Esophagus squamous epithelium (tissue), 5 donors: ENCODE data around the gene SOAT2. TPM values are rescaled to one million over a fixed set of nuclear protein-coding genes. Genes with fewer than 3 reads are reported as not detected.

Experiments
- DNase-seq: peaks from one replicate; lab custom pipeline; 2025; lab: John Stamatoyannopoulos, UW
- H3K27ac ChIP-seq, 4 donors: fragments of 200-600 bp; sonication (generic); one replicate each; pipeline ENCODE4 v1.5.1; 2016 to 2019; ENCODE audit warnings: mild to moderate bottlenecking in 1 of 4
- H3K27me3 ChIP-seq, 4 donors: fragments of 200-600 bp; sonication (generic); 1 replicate in 3 of 4; 2 replicates in 1 of 4; pipeline versions ENCODE4 v1.5.1 to v1.6.0; 2017 to 2021; ENCODE audit warnings: antibody characterized with exemption in 1 of 4
- H3K36me3 ChIP-seq, 3 donors: fragments of 200-600 bp; sonication (generic); one replicate each; pipeline ENCODE4 v1.5.1; 2016 to 2019
- H3K4me1 ChIP-seq, 3 donors: fragments of 200-600 bp; sonication (generic); one replicate each; pipeline ENCODE4 v1.5.1; 2017 to 2019
- H3K4me3 ChIP-seq, 4 donors: fragments of 200-600 bp; sonication (generic); 1 replicate in 3 of 4; 2 replicates in 1 of 4; pipeline ENCODE4 v1.5.1; 2016 to 2019; ENCODE audit warnings: mild to moderate bottlenecking in 2 of 4, moderate library complexity in 1 of 4
- H3K9me3 ChIP-seq, 3 donors: fragments of 200-600 bp; sonication (generic); one replicate each; pipeline ENCODE4 v1.5.1; 2016 to 2019
- CTCF ChIP-seq, 6 experiments: fragments of 450-650 bp in 4 of 6; fragments of 200-600 bp in 2 of 6; sonication (generic) in 2 of 6; IDR thresholded peaks; one replicate each; pipeline ENCODE4 v1.5.1; 2016 to 2019; ENCODE audit warnings: antibody characterized with exemption in 6 of 6, mild to moderate bottlenecking in 4 of 6, moderate library complexity in 4 of 6
- POLR2A ChIP-seq, 4 donors: fragments of 450-650 bp; IDR thresholded peaks; one replicate each; pipeline ENCODE4 v1.6.1; 2017; ENCODE audit warnings: antibody characterized with exemption in 4 of 4, mild to moderate bottlenecking in 4 of 4, moderate library complexity in 3 of 4
- WGBS, 2 donors: methylation state at CpG; one replicate each; pipeline ENCODE4 v1.1.5; 2018; 5-methylcytosine and 5-hydroxymethylcytosine counted together
- intact Hi-C: fragments of 100-400 bp; cut with DNase I; formaldehyde crosslinking; loops from one replicate; pipeline ENCODE4 v1.15.0; 2022
- total RNA-seq, 4 donors: library from RNA; depleted of rRNA; stranded (reverse); fragments of >200 nt; gene quantifications; one replicate each; pipeline ENCODE4 v1.1.0, GENCODE V29; 2016
- donor health status: DM: yes; HTN: yes; CAD: no.

SOAT2 gene
- total RNA-seq, 4 donors from 2014 or later: not detected

GRCh38 chr12:53131844-53132243, 28.6 kb downstream of the SOAT2 start:
- TF ChIP-seq POLR2A (IDR thresholded peaks at IDR 0.05) (no peak), CTCF (IDR thresholded peaks at IDR 0.05) (no peak)
- Histone ChIP-seq H3K4me3 (no peak overlapping the region), H3K27me3 (no peaks in the 10 kb centered on the region), H3K36me3 (no peaks in the 10 kb centered on the region), H3K9me3 (peaks cover 0 to 1% (median 0%) of the 10 kb centered on the region in 3 donors), H3K27ac (no peak overlapping the region), H3K4me1 (no peaks in the 10 kb centered on the region)
- intact Hi-C loops: no loop called here
- DNase-seq: no peak
- 76 to 78% methylated on average over 2 of the region's 2 CpGs for WGBS, 2 donors

- TF ChIP-seq CTCF (IDR thresholded peaks at IDR 0.05): no peak
- TF ChIP-seq POLR2A (IDR thresholded peaks at IDR 0.05): no peak
- Histone ChIP-seq H3K36me3 (no peaks in the 10 kb centered on the region), H3K9me3 (peaks cover 0 to 6% (median 0%) of the 10 kb centered on the region in 3 donors), H3K4me3 (no peak overlapping the region), H3K4me1 (no peaks in the 10 kb centered on the region), H3K27me3 (no peaks in the 10 kb centered on the region), H3K27ac (no peak overlapping the region)
- intact Hi-C loops: no loop called here
- no peak for DNase-seq
- 81 to 85% methylated on average over 3 of the region's 3 CpGs for WGBS, 2 donors
Observed at GRCh38 chr12:53133722-53134121, 30.4 kb downstream of the SOAT2 start.

GRCh38 chr12:53143355-53143754, 40.1 kb downstream of the SOAT2 start:
- H3K4me3 ChIP-seq: no peak overlapping the region
- H3K4me1 ChIP-seq: no peaks in the 10 kb centered on the region
- no peak overlapping the region for H3K27ac ChIP-seq
- 81 to 82% methylated on average over 4 of the region's 4 CpGs for WGBS, 2 donors
- no peaks in the 10 kb centered on the region for H3K36me3 ChIP-seq
- no peaks in the 10 kb centered on the region for H3K9me3 ChIP-seq
- no peak for DNase-seq
- no peaks in the 10 kb centered on the region for H3K27me3 ChIP-seq
- intact Hi-C loops: no loop called here
- TF ChIP-seq POLR2A (IDR thresholded peaks at IDR 0.05): no peak
- TF ChIP-seq CTCF (IDR thresholded peaks at IDR 0.05): no peak

- no peaks in the 10 kb centered on the region for H3K36me3 ChIP-seq
- TF ChIP-seq CTCF (IDR thresholded peaks at IDR 0.05) (no peak), POLR2A (IDR thresholded peaks at IDR 0.05) (no peak)
- H3K27me3 ChIP-seq: no peaks in the 10 kb centered on the region
- WGBS, 2 donors: 82 to 86% methylated on average over 2 to 3 of the region's 5 CpGs
- DNase-seq: no peak
- H3K27ac ChIP-seq: no peak overlapping the region
- H3K4me1 ChIP-seq: no peaks in the 10 kb centered on the region
- intact Hi-C loops: no loop called here
- no peak overlapping the region for H3K4me3 ChIP-seq
- H3K9me3 ChIP-seq: no peaks in the 10 kb centered on the region
Observed at GRCh38 chr12:53145383-53146260, 42.3 kb downstream of the SOAT2 start.

- Histone ChIP-seq H3K36me3 (no peaks in the 10 kb centered on the region), H3K4me3 (no peak overlapping the region), H3K27ac (no peak overlapping the region), H3K9me3 (no peaks in the 10 kb centered on the region), H3K4me1 (no peaks in the 10 kb centered on the region), H3K27me3 (no peaks in the 10 kb centered on the region)
- intact Hi-C loops: no loop called here
- no peak for DNase-seq
- 86% methylated on average over 5 of the region's 5 CpGs for WGBS, 2 donors
- no peak for TF ChIP-seq POLR2A (IDR thresholded peaks at IDR 0.05)
- no peak for TF ChIP-seq CTCF (IDR thresholded peaks at IDR 0.05)
Observed at GRCh38 chr12:53147181-53147580, 43.9 kb downstream of the SOAT2 start.
